Measurements from ENCODE around the gene ARF5. TPM values are rescaled to one million over a fixed set of nuclear protein-coding genes. Genes with fewer than 3 reads are reported as not detected.

The ARF5 gene
- total and polyA plus RNA-seq, 11 donors, result 85.3 to 196 (median 99.1) TPM

DNA sequence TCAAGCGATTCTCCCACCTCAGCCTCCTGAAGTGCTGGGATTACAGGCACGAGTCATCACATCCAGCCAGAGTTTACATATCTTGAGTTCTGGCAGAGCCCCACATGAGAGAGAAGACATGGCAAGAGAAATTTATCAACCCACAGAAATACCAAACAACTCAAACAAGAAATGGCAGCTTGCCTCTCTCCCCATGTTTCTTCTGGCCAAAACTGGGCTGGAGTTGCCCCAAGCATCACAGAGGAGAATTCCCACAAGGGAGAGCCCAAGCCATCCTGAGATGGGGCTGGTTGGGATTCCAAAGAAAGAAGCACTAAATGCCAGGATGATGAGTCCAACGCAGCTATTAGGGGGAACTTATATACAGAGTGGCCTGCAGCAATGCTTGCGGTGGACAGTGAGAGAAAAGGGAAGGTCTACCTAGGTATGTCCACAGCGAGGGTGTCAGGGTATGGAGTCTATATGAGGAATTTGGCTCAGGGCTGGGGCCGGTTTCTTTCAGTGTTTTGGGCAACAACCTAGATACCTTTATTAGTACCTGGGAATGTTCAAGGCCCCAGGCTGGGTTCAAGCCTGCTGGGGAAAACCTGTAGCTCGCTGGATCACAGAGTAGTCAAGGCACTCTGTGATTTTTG lies 44.2 kb downstream of the ARF5 start:
- DNase-seq, result no peak
- Histone ChIP-seq H3K4me3 (no peak overlapping the region), H3K36me3 (no peaks in the 10 kb centered on the region), H3K27me3 (peaks cover 0 to 6% (median 0%) of the 10 kb centered on the region in 9 donors), H3K4me1 (no peaks in the 10 kb centered on the region), H3K27ac (no peak overlapping the region), H3K9me3 (no peaks in the 10 kb centered on the region)
- intact Hi-C loops (cut with DNase I), result no loop called here
- no peak for TF ChIP-seq POLR2A (IDR thresholded peaks at IDR 0.05)
- TF ChIP-seq, protein P1, sequence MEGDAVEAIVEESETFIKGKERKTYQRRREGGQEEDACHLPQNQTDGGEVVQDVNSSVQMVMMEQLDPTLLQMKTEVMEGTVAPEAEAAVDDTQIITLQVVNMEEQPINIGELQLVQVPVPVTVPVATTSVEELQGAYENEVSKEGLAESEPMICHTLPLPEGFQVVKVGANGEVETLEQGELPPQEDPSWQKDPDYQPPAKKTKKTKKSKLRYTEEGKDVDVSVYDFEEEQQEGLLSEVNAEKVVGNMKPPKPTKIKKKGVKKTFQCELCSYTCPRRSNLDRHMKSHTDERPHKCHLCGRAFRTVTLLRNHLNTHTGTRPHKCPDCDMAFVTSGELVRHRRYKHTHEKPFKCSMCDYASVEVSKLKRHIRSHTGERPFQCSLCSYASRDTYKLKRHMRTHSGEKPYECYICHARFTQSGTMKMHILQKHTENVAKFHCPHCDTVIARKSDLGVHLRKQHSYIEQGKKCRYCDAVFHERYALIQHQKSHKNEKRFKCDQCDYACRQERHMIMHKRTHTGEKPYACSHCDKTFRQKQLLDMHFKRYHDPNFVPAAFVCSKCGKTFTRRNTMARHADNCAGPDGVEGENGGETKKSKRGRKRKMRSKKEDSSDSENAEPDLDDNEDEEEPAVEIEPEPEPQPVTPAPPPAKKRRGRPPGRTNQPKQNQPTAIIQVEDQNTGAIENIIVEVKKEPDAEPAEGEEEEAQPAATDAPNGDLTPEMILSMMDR (IDR thresholded peaks at IDR 0.05), result no peak
- no peak for ATAC-seq
- WGBS, 4 donors, result 82 to 84% (median 83%) methylated on average over 7 of the region's 7 CpGs

DNA sequence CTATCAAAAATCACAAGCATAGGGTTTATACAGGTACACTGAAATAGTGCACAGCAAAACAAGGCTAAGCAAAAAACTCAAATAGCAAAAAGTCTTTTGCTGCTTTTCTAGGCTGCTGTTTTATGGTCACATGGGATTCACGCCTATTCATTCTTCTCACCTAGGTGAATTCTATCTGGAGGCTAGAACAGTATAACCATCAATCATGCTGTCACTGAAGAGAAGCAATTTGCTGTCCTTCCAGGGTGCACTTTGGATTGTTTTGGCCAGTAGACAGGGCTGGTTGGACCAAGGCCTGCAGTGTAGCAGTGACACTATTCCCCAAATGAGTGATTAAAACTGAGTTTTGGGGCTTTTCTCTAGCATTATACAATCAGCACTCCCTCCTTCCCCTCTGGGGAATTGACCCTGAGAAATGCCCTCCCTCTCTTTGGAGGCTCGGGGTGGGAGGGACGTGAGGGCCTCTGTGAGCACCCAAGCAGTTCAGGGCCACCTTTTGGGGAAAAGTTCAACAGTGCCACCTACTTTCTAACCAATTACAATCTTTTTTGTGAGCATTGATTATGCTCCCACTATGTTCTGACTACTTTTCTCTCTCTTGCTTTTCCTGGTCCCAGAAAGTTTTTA lies 47.6 kb downstream of the ARF5 start:
- no peak overlapping the region for H3K4me3 ChIP-seq
- ATAC-seq, result no peak
- no peak for TF ChIP-seq POLR2A (IDR thresholded peaks at IDR 0.05)
- TF ChIP-seq, protein P1 (IDR thresholded peaks at IDR 0.05), result no peak
- WGBS, 4 donors, result 49 to 61% (median 52%) methylated on average over 3 of the region's 3 CpGs
- intact Hi-C loops (cut with DNase I), result no loop called here
- no peaks in the 10 kb centered on the region for H3K4me1 ChIP-seq
- no peak for DNase-seq
- no peak overlapping the region for H3K27ac ChIP-seq
- H3K36me3 ChIP-seq, result no peaks in the 10 kb centered on the region
- no peaks in the 10 kb centered on the region for H3K9me3 ChIP-seq
- H3K27me3 ChIP-seq, result peaks cover 0 to 14% (median 0%) of the 10 kb centered on the region in 9 donors

DNA sequence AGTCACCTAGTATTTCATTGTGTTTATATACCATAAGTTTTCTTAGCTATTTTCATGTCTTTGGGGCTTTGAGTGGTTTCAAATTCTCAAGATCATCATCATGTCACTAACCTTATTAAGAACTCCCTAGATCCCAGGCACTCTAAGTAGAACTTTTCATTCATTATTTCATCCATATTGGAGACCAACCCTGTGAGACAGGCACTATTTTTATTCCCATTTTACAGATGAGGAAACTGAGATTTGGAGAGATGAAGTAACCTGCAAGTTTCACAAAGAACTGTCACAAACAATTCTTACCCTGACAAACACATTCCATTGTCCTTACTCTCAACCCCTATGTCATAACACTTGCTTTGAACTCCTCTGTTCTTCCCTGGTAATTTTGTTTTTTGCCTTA lies 50.0 kb downstream of the ARF5 start:
- DNase-seq (no peak), ATAC-seq (no peak)
- no peak overlapping the region for H3K4me3 ChIP-seq
- H3K27ac ChIP-seq, result no peak overlapping the region
- intact Hi-C loops (cut with DNase I), result no loop called here
- no peaks in the 10 kb centered on the region for H3K4me1 ChIP-seq
- H3K9me3 ChIP-seq, result no peaks in the 10 kb centered on the region
- H3K36me3 ChIP-seq, result no peaks in the 10 kb centered on the region
- peaks cover 0 to 14% (median 0%) of the 10 kb centered on the region in 9 donors for H3K27me3 ChIP-seq
- TF ChIP-seq POLR2A (IDR thresholded peaks at IDR 0.05), result no peak
- TF ChIP-seq, protein P1 (IDR thresholded peaks at IDR 0.05), result no peak

Other genes with a start within 250 kb of the ARF5 start
- 10 to 100 TPM; 20.3 to 34.7 (median 22.9) TPM for gene ZNF800, start 195.7 kb upstream of the ARF5 start, total RNA-seq
- gene ZNF800, start 195.7 kb upstream of the ARF5 start, polyA plus RNA-seq, result 1 to 10 TPM; 4.2 to 7.4 TPM
- gene GCC1, start 2.8 kb upstream of the ARF5 start, total RNA-seq, result 10 to 100 TPM in 2 of 9 donors, 1 to 10 TPM in 7; 5.8 to 12.8 (median 8.0) TPM
- 10 to 100 TPM in 1 of 2 donors, 1 to 10 TPM in 1; 2.2 to 12.1 TPM for gene GCC1, start 2.8 kb upstream of the ARF5 start, polyA plus RNA-seq
- gene FSCN3, start 5.3 kb downstream of the ARF5 start, total RNA-seq, result 1 to 10 TPM in 2 of 9 donors, under 1 TPM in 1, not detected in 6; 0.64 to 5.6 (median 1.8) TPM
- gene FSCN3, start 5.3 kb downstream of the ARF5 start, polyA plus RNA-seq, result under 1 TPM; 0.11 to 0.46 TPM
- not detected for gene PAX4, start 29.7 kb downstream of the ARF5 start, total RNA-seq
- gene PAX4, start 29.7 kb downstream of the ARF5 start, polyA plus RNA-seq, result not detected
- 100 to 1,000 TPM in 1 of 9 donors, 10 to 100 TPM in 8; 63.2 to 115 (median 76.3) TPM for gene SND1, start 63.8 kb downstream of the ARF5 start, total RNA-seq
- gene SND1, start 63.8 kb downstream of the ARF5 start, polyA plus RNA-seq, result 100 to 1,000 TPM in 1 of 2 donors, 10 to 100 TPM in 1; 45.6 to 104 TPM